ENCODE data around the gene IQSEC3.
"Not testable (repeated sequence)": the region's sequence is repeated elsewhere in the genome, so short reads cannot be mapped to it uniquely, and the experiment has no call there.

Gene IQSEC3

DNA sequence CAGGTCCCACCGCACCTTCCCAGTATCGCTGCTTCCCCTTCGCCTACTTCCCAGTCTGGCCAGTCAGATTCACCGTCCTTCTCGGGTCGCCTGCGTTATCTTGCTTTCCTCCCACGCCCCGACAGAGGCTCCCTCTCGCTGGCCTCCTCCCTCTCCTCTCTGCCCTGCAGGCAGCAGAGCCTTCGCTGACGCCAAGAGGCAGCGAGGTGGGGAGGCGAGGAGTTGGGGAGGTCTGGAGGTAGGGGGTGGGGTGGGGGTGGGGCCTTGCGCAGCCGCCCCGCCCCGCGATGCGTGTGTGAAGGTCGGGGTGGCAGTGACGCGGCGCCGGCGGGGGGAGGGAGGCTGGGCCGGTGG is at the start of gene IQSEC3:
IQSEC3 (plus strand) TSS at position 340 of the 354 bp plus-strand sequence. CDS start 116 bp downstream, outside the sequence.
- not testable (repeated sequence) for DNase-seq (ENCODE audit: low read depth in 2 of 2)

DNA sequence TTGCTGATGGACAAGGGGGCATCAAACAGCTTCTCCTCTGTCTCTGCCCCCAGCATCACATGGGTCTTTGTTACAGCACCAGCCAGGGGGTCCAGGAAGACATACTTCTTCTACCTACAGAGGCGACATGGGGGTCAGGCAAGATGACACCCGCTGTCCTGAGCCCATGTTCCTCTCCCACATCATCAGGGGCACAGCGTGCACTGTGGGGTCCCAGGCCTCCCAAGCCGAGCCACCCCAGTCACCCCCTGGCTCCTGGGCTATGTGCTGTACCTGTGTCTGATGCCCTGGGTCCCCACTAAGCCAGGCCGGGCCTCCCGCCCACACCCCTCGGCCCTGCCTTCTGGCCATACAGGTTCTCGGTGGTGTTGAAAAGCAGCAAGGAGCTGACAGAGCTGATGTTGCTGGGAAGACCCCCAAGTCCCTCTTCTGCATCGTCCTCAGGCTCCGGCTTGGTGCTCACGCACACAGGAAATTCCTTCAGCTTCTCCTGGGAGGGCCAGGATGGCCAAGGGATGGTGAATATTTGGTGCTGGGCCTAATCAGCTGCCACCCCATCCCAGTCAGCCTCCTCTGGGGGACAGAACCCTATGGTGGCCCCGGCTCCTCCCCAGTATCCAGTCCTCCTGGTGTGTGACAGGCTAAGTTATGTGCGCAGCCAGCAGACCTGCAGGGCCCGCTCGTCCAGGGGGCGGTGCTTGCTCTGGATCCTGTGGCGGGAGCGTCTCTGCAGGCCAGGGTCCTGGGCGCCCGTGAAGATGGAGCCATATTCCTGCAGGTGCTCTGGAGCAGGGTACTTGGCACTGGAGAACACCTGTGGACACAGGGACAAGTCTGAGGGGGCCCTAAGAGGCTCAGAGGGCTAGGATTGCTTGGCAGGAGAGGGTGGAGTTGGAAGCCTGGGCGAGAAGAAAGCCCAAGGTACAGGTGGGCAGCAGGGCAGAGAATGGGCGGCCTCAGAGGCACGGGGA is 48.9 kb upstream of the IQSEC3 start:
- DNase-seq (ENCODE audit: low read depth in 2 of 2) = not testable (repeated sequence)

DNA sequence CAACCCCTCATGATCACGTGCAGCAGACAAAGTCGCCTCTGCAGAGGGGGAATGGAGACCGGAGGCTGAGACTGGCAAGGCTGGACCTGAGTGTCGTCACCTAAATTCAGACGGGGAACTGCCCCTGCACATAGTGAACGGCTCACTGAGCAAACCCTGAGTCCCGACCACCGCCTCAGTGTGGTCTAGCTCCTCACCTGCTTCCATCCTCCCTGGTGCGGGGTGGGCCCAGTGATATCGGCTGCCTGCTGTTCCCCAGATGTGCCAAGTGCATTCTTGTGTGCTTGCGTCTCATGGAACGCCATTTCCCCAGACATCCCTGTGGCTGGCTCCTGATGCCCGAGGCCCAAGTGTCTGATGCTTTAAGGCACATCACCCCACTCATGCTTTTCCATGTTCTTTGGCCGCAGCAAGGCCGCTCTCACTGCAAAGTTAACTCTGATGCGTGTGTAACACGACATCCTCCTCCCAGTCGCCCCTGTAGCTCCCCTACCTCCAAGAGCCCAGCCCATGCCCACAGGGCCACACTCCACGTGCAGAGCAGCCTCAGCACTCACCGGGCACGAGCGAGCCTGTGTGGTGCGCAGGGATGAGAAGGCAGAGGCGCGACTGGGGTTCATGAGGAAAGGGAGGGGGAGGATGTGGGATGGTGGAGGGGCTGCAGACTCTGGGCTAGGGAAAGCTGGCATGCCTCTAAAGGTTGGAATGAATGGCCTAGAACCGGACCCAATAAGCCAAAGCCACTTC is 47.6 kb upstream of the IQSEC3 start:
- DNase-seq (ENCODE audit: low read depth in 2 of 2) = not testable (repeated sequence)

DNA sequence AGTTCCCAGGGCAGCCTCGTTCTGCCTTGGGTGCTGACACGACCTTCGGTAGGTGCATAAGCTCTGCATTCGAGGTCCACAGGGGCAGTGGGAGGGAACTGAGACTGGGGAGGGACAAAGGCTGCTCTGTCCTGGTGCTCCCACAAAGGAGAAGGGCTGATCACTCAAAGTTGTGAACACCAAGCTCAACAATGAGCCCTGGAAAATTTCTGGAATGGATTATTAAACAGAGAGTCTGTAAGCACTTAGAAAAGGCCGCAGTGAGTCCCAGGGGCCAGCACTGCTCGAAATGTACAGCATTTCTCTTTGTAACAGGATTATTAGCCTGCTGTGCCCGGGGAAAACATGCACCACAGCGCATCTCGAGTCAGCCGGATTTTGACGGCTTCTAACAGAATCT is 46.7 kb upstream of the IQSEC3 start:
- not testable (repeated sequence) for DNase-seq (ENCODE audit: low read depth in 2 of 2)

DNA sequence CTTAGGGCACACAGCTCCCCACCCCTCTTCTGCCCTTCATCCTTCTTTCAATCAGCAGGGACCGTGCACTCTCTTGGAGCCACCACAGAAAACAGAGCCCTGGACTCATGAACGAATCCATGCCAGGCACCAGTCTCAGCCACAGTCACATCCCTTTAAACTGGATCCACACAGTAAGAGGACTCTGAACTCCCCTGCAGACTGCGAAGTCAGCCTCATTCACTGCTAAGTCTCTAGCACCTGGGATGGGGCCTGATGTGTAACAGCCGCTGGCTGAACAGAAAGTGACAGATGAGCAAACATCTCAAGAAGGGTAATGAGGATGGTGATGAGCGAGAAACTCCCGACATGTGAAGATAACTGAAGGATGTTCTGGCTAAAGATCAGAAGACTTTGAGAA is 45.8 kb upstream of the IQSEC3 start:
- no peak for DNase-seq (ENCODE audit: low read depth in 2 of 2)

DNA sequence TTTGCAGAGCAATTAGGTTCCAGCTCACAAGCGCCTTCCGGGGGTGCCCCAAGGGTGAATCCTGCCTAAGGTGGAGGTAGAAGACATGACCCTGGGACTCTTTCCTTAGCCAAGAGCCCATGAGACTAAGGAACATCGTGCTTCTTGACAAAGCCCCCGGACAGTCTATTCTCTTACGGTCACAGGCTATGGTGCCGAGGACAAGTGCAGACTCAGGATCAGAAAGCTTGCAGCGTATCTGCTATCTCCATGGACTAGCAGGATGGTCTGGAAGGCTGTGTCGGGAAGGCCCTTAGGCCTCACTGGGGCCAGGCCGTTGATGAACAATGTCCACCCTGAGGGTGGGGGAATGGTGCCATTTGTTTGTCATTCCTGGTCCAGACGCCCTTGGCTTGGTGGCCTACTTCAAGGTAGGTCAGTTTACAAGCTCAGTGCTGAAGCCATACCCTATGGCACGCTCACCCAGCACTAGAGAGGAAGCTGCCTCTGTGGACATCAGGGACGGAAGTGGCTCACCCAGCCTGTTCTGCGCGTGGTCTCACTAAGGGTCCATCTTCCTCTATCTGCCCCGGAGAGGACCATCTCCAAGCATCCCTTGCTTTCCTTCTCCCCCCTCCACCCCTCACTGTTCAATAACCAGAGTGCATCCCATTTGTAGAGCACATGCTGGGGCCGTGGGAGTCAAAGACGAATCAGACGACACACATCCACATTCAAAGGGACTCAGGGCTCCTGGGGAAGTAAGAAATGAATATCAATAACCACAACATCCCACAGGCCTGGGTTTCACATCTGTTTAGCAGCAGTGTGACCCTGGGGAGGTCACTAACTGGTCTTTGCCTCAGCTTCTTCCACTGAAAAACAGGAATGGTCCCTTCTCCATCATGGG is 45.0 kb upstream of the IQSEC3 start:
- no peak for DNase-seq (ENCODE audit: low read depth in 2 of 2)

DNA sequence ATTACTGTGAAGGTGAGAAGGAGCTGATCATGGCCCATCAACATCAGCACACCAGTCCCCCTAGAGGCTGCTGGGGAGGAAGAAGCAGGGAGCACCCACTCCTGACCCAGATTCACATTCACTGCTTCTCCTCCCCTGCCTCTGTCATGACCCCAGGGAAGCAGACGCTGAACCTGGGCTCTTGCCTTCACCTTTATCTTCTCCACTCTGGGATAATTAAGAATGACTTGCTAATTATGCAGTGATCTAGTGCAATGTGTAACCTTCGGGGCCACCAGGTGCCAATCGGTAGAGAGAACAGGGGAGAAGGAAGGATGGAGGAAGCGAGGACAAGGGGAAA is 44.4 kb upstream of the IQSEC3 start:
- DNase-seq (ENCODE audit: low read depth in 2 of 2) = no peak

DNA sequence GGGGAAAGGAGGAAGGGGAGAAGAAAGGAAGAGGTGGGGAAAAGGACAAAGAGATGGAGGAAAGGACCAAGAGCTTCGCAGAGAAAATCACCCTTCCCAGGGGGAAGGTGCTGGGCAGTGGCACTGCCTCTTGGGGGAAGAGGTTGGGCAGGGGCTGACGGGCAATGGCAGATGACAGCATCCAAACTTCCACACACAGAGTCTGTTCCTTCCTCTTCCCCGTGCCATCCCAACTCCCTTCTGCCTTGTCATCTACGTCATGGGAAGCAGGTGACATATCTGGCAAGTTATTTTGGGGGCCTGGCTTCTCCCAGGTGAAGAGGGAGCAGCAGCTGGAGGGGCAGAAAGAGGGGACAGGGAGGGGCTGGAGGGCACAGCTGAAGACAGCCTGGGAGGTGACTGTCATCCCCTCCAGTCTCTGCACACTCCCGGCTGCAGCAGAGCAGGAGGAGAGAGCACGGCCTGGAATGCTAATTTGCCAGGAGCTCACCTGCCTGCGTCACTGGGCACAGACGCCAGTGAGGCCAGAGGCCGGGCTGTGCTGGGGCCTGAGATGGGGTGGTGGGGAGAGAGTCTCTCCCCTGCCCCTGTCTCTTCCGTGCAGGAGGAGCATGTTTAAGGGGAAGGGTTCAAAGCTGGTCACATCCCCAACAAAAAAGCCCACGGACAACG is 43.9 kb upstream of the IQSEC3 start:
- DNase-seq (ENCODE audit: low read depth in 2 of 2) = no peak

DNA sequence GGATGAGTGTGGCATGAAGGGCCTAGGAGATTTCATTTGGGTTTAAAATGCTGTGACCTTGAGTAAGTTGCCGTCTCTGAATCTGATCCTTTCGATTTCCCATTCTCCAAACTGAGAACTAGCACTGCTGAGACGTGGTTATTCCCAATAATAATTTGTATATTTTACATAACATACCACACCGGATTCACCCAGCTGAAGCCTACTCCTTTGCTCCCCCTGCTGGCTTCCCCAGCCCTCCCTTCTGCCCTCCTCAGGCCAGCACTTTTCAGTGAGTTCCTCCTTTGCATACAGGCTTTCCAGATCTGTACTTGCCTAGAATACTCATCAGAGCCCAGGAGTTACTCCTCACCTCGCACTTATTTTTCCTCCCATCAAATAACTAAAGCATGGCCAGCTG is 38.7 kb upstream of the IQSEC3 start:
- not testable (repeated sequence) for DNase-seq (ENCODE audit: low read depth in 2 of 2)

DNA sequence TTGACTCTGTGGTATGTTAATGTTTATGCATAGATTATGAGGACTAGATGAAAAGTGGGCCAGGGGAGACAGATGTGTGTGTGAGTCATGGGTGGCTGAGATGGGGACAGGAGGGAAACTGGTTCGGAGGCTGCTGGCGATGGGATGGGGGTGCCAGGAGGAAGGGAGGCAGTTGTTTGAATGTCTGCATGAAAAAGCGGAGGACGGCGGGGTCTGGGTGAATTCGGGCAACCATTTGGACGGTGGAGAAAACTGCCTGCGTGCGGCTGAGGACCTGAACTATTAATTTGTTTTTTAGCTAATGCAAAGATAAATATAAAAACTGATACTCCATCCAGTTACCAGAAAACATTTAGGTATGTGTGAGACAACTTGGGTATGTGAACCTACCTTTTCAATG is 27.8 kb upstream of the IQSEC3 start:
- DNase-seq (ENCODE audit: low read depth in 2 of 2) = not testable (repeated sequence)

DNA sequence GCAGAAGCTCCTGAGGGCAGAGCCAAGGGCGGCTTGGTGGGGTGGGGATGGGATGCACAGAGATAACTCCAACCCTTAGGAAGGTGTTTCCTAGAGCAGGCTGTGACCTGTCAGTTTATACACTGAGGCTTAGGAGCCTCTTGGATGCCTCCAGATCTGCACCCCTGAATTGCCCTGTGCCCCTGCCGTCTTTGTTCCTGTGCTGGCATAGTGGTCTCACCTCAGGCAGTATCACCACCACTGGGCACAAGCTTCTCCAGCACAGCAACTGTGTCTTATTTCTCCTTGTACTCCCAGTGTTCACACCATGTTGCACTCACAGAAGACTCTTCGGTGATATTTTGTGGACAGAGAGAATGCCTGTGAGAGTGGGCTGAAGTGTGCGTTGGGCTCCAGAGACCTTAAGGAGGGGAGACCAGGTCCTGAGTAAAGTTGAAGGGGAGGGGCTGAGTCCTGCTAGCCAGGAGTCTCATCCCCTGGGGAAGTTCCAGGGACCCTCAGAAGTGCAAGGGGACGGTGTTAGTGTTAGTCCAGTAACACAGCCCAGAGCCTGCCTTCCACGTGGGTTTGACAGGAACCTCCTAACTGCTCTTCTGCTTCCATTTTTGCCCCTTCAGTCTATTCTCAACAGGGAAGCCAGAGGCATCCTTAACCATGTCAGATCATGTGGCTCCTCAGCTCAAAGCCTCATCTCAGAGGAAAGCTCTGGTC is 26.9 kb upstream of the IQSEC3 start:
- not testable (repeated sequence) for DNase-seq (ENCODE audit: low read depth in 2 of 2)

DNA sequence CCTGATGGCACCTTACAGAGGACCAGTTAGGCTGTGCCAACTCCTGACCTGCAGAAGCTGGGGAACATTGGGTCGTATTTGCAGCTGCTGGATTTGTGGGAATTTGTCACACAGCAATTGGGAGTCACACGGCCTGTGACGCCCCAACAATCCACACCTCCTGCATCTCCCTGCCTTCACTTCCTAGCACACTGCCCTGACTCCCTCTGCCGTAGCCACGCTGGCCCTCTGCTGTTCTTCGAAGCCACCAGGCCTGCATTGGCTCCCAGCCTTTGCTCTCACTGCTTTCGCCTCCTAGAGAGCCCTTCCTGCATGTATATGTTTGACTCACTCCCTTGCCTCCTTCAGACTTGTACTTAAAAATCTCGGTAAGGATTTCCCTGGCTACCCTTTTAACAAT is 22.2 kb upstream of the IQSEC3 start:
- DNase-seq (ENCODE audit: low read depth in 2 of 2) = not testable (repeated sequence)

DNA sequence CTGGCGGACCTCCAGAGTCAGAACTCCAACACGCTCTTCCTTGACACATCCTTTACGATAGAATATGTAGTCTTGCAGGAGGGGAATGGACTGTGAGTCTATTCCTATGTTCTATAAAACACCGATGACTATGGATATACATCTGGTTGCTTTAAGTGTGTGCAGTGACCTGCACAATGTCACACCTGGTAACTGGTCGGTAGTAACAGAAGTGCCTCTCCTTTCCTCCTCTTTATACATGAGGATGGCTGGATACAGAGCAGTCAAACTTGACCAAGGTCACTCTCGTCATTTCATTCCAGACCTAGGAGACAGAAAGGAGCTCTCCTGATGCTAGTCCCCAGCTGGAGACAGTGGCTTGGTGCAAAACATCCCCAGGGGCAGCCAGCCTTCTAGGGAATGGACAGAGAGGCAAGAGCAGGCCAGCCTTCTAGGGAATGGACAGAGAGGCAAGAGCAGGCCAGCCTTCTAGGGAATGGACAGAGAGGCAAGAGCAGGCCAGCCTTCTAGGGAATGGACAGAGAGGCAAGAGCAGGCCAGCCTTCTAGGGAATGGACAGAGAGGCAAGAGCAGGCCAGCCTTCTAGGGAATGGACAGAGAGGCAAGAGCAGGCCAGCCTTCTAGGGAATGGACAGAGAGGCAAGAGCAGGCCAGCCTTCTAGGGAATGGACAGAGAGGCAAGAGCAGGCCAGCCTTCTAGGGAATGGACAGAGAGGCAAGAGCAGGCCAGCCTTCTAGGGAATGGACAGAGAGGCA is 21.2 kb upstream of the IQSEC3 start:
- DNase-seq (ENCODE audit: low read depth in 2 of 2) = not testable (repeated sequence)

DNA sequence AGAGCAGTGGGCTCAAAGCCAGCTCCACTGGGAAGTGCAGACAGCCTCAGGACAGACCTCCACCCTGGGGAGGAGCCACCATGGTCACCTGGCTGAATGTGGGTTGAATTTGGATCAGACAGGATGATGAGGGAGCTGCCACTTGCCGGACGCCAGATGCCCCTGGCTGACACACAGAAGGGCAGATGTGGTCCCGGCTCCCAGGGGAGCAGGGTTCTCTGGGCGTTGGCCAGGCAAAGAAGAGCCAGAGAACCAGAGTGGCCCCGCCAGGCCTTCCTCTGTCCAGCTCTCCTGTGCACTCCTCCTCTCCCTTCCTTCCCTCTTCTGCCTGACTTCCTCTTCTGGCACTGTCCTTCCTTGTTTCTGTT is 20.6 kb upstream of the IQSEC3 start:
- not testable (repeated sequence) for DNase-seq (ENCODE audit: low read depth in 2 of 2)

DNA sequence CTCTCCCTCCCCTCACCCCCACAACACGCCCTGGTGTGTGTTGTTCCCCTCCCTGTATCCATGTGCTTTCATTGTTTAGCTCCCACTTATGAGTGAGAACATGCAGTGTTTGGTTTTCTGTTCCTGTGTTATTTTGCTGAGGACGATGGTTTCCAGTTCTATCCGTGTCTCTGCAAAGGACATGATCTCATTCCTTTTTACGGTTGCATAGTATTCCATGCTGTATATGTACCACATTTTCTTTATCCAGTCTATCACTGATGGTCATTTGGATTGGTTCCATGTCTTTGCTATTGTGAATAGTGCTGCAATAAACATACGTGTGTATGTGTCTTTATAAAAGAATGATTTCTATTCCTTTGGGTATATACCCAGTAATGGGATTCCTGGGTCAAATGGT is 20.0 kb upstream of the IQSEC3 start:
- DNase-seq (ENCODE audit: low read depth in 2 of 2) = not testable (repeated sequence)

DNA sequence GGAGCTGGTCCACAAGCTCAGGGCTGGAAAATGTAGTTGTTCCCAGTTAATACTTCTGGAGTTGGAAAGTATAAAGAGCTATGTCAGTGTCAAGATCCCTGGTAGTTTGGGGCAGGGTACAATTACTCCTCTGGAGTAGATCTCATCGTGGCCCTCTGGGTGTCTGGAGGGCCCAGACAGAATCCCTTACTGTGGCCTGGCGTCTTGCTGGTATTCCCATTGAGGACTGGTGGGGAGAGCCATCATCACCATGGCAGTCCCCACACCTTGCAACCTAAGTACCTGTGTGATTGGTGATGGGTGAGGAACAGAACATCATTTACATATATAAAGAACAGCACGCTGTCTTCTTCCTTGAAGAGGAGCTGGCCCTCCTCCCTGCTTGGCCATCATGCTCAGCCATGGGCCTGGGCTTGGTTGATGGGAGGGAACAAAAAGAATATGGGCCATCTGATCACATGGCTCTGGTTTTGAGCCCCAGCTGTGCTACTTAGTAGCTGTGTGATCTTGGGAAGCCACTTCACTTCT is 18.8 kb upstream of the IQSEC3 start:
- not testable (repeated sequence) for DNase-seq (ENCODE audit: low read depth in 2 of 2)

DNA sequence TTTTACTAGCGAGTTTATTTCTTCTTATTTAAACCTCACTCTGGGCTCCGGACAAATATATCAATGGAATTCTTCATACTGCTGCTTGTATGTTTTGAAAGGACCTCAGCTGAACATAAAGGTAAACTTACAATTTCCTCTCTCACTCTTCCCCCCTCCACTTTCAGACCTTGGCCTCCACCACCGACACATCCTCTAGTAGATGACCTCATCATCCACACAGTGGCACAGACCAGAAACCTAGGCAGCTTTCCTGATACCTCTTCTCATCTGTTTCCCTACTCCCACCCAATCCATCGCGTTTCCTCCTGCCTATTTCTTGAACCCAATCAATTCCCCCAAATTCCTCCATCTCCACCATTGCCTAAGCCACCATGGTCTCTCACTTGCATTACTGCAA is 17.4 kb upstream of the IQSEC3 start:
- not testable (repeated sequence) for DNase-seq (ENCODE audit: low read depth in 2 of 2)

DNA sequence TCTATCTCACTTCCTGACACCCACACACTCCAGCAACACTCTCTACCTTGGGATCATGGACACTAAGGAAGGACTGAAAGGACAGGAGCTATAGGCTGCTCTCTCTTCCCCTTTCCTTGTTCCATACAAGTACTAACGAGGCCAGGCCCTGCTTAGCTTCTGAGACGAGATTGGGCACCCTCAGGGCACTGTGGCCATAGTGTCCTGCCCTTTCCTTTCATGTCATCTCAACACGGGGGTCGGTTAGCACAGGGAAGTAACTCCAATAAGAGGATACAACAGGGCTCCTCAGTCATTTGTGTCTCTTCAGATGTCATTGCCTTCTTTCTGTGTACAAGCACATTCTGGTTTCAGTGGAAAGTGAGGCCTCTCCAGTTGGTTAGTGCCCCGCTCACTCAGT is 15.5 kb upstream of the IQSEC3 start:
- DNase-seq (ENCODE audit: low read depth in 2 of 2) = not testable (repeated sequence)

DNA sequence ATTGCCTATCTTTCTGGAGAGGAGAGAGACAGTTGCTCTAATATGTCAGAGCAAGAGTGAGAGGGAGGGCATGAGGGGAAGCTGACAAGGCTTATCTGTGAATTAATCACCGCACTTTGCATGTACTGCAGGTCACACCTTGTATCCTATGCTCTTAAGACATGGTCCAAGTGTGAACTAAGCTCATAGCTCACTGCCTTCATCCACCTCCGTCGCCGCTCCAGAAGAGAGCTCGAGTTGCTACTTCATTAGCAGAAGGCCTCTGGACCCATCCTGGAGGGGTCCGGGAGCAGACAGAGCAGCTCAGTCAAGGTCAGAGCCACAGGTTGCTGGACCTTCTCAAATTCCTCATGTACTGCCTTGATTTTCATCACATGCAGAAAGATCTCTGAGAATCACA is 14.6 kb upstream of the IQSEC3 start:
- DNase-seq (ENCODE audit: low read depth in 2 of 2) = not testable (repeated sequence)
